HG03064 (cell line): ENCODE measurements around the gene PHF13.
"Not testable (repeated sequence)": the region's sequence is repeated elsewhere in the genome, so short reads cannot be mapped to it uniquely, and the experiment has no call there.

Experiments used
- ATAC-seq: cut with Tn5 transposase; IDR thresholded peaks from one replicate; pipeline ENCODE4 v1.9.1; 2021; ENCODE audit warnings: low read depth; ENCODE audit not compliant: unreplicated experiment

The PHF13 gene

DNA sequence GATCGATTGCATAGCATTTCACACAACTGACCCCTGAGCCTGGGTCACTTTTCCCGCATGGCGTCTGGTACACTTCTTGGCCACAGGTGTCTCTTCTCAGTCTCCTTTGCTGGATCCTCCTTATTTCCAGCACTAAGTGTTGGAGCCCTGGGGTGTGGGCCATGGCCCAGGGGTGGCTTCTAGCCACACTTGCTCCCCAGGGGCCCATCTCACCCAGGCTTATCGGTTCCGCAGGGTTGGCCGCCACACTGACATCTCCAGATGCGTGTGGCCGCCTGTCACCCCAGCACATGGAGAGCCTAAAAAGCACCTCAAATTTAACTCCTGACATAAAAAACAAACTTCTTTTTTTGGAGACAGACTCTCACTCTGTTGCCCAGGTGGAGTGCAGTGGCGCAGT, 13.5 kb downstream of the PHF13 start:
- no peak for ATAC-seq

DNA sequence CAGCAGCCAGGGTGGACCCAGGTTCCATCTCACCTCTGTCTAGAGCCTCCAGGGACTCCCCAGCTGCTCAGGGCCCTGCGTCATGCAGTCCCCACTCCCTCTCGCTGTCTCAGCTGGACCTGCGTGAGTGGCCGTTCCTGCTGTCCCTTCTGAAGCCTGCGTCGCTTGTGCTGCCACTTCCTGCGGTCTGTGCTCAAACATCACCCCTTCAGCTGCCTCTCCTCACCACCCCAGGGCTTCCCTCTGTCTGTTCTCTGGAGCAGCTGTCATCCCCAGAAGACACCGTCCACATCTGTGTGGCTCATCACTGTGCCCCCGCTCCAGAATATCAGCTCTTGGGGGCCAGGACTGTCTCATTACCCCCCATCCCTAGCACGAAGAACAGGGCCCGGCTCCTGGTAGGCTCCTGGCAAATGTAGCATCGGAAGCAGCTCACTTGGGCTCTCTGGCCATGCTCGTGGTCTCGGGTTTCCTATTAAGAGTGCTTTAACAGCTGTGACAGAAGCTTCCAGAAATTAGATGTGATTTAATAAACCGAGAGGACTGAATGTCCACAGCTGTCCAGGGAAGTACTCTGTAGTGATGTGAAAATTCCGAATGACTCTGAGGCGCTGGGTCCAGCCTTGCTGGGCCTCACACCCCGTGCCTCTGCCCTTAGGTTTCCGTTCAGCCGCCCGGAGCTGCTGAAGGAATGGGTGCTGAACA, 14.5 kb downstream of the PHF13 start:
- ATAC-seq: no peak

DNA sequence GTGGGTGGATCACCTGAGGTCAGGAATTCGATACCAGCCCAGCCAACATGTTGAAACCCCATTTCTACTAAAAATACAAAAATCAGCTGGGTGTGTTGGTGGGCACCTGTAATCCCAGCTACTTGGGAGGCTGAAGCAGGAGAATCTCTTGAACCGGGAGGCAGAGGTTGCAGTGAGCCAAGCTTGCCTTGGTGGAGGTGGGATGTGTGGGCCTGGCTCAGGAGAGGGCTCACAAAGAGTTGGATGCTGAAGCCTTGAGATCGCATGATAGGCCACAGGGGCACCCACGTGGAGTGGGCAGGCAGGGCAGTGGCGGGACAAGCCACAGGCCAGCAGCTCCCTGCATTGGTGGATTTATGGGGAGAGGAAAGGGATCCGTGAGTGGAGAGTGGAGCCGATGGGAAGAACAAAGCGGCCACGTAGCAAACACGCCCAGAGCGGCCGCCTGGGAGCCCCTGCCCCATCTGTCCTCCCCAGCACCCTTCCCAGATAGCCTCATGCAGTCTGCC, 15.5 kb downstream of the PHF13 start:
- ATAC-seq: no peak

DNA sequence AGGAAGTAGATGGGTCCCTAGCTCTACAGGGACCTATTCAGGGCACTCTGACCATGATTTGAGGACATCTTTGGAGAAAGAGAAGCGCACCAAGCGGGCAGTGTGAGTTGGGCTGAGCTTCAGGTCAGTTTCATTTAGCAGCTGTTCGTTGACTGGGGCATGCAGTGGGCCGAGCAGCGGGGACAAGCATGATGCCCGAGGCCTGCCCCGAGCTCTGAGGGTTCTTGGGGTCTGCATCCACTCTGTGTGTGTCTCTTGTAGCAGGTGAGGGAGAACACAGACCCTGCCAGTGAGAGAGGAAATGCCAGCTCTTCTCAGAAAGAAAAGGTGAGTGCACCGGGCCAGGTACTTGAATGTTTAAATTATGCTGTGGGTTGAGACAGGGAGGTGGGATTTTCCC, 16.5 kb downstream of the PHF13 start:
- no peak for ATAC-seq

DNA sequence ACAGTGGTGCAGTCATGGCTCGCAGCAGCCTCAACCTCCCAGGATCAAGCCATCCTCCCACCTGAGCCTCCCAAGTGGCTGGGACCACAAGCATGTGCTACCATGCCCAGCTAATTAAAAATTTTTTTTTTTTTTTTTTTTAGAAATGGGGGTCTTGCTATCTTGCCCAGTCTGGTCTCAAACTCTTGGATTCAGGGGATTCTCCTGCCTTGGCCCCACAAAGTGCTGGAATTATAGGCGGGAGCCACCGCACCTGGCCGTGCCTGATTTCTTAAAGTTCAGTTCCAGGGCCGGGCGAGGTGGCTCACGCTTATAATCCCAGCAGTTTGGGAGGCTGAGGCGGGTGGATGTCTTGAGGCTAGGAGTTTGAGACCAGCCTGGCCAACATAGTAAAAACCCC, 17.5 kb downstream of the PHF13 start:
- no peak for ATAC-seq

DNA sequence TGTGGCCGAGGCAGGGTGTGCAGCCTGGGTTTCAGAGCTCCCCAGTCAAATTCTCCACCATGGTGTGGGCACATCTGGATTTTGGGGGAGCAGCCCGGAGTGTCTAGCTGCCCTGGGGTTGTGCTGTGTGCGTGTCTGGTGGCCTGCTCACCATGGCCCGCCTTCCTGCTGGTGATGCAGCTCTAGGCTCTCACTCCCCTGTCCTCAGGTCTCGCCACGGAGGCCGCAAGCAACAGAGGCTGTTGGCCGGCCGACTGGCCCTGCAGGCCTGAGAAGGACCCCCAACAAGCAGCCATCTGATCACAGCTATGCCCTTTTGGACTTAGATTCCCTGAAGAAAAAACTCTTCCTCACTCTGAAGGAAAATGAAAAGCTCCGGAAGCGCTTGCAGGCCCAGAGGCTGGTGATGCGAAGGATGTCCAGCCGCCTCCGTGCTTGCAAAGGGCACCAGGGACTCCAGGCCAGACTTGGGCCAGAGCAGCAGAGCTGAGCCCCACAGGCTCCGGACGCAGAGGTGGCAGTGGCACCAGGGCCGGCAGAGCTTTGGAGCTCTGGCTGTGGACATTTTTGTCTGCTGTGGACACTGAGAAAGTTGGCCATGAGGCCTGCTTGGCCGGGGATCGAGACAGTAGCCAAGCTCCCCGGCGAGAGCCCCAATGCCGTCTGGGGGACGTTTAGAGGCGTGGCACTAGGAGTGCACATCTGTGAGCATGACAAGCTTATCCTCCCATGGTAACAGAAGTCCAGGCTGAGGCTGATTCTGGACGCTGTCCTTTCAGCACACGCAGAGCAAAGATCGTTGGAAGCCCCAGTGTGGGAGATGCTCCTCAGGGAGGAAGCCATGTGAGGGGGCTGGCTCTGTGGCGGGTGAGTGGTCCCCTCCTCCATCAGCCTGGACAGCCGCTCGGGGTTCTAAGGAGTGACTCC, 19.3 kb downstream of the PHF13 start:
- ATAC-seq: no peak

DNA sequence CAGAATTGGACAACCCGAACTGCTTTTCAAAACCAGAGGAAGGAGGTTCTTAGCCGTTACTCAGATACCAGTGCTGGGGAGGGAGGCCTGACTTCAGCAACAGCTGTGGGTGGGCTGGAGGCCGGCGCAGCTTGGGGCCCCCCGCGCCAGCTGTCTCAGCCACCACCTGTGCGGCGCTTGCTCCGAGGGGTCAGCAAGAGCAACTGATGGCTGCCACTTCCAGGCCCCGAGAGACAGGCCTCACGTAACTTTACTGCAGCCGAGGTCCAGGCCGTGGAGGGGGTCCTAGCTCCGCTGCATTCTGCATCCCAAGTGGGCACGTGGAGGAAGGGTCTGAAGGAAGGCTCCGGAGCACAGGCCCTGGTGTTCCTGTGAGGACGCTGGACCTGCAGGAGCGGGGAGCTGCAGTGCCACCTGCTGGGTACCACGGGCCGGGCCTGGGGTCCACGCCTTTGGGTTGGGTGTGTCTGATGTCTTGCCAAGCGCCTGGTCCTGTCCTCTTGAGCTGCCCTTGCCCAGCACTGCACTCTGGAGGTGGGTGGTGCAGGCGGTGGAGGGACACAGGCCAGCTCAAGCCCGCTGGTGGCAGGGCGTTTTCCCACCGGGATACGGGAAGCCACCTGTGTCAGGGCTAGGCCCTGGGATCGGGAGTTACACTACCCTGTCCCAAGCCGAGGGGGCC, 21.0 kb downstream of the PHF13 start:
- no peak for ATAC-seq

DNA sequence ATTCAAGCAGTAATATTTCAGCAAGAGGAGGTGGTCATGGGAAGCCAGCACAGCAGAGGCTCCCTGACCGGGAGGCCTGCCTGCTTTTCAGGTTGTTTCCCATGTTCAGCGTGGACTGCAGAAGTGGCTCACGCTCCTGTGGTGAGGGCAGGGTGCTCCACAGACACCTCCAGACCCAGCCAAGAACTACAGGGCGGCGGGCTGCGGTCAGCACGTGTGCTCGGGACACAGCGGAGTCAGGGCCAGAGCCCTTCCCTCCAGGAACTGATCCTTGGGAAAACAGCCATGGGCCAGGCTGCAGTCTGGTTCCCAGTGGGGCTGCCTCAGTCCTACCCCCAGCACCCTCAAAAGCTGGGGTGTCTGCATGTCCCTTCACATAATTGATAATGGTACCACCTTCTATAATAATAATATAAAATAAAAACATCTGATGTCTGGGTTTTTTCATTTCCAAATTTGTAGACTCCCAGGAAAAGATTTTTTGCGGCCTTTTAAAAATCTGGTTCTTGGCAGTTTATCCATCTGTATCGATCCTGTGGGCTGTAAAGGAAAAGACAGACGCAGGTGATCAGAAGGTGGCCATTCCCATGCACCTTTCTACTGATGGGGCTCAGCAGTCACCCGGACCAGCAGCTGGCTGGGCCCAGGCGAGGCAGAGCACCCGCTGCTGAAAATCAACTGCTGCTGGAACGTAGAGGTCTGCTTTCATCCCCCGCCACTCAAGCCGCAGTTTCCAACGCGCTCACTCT, 21.8 kb downstream of the PHF13 start:
- ATAC-seq: no peak

DNA sequence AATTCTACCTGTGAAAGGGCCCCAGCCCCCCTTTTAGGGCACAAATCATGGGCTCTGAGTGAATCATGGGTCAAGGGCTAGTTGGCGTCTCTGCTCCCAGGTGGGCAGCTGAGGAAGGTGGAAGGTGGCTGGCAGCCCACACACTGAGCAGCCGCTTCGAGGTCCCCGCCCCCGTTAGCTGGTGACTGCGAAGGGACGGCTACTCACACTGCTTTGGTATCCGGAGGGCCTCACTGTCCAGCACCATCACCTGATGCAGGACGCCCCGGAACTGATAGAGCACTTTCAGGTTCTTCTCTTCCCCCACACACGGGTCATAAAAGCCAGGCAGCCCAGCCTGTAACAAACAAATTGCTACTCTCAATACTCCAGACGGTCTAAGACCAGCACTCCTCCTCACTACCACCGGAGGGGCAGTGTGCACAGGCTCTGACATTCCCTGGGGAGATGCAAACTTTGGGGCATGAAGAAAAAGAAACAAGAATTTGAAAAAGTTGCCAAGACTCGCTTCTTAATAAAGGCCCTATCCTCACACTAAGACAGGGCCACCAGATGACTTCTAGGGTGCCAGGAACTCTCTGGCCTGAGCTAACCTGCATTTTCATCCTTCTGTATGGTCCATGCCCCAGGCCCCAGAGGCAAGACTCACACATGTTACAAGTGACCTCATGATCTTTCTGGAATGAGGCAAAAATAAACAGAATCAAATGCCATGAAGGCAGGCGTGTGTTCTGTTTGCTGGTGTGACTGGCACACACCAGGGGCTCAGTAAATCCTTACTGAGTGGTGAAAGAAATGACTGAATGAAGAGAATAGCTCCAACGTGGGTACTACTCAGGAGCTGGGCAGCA, 22.6 kb downstream of the PHF13 start:
- ATAC-seq: no peak

DNA sequence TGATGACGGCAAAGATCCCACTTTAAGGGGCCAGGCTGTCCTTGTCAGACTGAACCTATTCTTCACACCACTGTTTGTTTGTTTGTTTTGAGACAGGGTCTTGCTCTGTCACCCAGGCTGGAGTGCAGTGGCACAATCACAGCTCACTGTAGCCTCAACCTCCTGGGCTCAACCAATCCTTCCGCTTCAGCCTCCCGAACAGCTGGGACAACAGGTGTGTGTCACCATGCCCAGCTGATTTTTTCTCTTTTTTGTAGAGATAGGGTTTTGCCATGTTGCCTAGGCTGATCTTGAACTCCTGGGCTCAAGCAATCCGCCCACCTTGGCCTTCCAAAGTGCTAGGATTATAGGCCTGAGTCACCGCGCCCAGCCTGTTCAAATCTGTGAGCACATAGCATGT, 23.2 kb downstream of the PHF13 start:
- ATAC-seq: not testable (repeated sequence)

DNA sequence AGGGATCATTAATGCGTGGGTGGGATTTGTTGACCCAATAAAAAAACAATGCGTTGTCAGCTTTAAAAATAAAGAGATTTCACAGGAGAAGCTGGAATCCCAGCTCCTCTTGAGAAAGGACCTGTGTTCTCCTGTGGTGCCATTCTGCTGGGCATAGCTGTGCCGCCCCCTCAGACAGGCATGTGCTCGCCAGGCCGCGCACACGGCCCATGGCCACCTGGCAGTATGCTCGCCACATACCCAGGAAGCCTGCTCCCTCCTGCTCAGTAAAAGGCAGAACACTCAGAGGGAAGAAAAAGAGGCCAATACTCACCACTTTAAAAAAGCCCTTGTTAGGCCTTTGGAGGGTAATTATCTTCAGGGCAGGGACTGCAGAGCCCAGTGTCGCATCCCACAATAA, 24.2 kb downstream of the PHF13 start:
- no peak for ATAC-seq

DNA sequence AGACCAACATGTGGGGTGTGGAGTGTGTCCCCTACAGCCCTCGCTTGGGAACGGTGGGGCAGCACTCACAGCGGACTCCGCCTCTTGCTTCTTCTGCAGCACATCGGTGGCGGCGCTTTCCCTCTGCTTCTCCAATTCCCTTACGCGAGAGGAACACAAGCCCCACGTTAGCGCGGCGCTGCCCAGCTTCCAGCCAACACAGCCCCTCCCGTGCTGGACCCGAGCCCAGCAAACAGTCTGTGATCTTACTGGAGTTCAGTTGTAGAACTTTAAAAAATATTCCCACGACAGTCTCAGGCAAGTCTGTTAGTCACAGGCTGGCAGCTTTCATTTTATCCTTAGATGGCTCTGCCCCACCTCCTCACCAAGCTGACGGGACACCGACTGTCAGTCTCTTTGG, 24.7 kb downstream of the PHF13 start:
- no peak for ATAC-seq

DNA sequence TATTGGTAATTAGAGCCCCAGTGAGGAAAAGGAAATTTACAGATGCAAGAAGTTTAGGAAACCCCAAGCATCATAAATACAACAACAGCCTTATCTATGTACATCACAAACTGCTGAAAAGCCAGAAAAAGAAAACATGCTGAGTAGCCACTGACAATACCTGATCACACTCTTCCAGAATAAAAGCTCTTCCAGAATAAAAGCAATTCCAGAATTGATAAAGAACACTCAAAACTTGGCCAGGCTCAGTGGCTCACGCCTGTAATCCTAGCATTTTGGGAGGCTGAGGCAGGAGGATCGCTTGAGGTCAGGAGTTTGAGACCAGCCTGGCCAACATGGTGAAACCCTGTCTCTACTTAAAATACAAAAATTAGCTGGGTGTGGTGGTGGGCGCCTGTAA, 27.3 kb downstream of the PHF13 start:
- not testable (repeated sequence) for ATAC-seq

DNA sequence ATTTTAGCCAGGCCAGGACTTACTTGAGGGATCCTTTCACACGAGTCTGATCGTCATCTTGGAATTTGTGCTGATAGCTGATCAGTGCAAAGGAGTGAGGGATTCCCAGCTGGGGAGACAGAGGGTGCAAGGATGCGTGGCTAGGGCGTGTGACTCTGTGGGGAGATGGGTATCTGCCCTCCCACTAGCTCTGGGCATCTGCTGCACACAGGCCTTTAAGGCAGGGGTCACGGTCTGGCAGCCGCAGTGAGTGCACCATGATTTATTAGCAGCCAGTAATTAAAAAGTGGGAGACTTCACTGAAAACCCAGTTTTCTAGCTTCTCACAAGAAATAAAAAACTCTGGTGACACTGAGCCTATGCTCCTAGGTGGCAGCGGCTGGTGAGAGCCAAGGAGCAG, 31.5 kb downstream of the PHF13 start:
- no peak for ATAC-seq

DNA sequence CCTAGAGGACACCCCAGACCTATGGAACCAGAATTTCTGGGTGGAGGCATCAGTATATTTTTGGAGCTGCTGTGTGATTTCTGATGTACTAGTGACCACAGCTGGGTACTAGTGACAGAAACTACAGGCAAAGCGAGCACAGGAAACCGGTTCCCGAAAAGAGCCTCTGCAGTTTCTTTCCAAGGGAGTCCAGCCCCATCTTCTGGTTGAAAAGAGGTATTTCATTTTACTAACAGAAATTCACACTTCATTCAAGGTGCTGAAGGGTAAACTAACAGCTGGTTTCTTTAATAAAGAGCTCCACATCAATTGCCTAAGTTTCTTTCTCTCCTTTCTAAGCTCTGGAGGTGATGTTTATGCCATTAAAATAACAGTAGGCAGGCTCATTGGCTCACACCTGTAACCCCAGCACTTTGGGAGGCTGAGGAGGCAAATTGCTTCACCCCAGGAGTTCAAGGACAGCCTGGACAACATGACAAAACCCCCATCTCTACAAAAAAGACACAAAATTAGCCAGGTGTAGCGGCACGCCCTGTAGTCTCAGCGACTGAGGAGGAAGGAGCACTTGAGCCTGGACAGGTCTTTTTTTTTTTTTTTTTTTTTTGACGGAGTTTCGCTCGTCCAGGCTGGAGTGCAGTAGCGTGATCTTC, 33.1 kb downstream of the PHF13 start:
- ATAC-seq: no peak

DNA sequence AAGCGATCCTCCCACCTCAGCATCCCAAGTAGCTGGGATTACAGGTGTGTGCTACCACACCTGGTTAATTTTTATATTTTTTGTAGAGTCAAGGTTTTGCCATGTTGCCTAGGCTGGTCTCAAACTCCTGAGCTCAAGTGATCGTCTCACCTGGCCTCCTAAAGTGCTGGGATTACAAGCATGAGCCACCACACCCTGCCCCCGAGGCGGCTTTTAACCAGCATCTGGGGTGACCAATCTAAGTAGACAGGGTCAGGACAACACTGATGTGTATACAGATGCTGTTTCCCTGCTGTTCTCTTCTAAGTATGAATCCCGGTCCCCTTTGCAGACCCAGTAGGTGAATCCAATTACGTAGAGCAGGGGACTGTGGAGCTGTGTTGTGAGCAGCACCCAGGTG, 35.0 kb downstream of the PHF13 start:
- ATAC-seq: no peak

DNA sequence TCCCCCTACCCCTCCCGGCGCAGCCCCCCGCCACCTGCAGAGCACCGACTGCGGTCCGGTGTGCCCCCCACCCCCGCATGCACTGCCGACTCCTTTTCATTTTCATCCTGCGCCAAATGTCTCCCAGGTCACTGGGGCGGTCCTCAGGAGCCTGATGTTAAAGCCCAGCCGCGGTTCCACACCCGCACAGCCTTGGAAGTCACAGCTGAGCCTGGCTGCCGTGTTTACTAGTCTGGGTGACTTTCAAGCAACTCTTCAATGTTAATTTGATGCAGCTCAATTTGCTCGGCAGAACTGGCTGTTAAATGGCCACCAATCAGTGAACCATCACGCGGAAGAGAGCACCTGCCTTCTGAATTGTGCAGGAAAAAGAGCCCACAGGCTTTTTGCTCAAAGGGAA, 38.4 kb downstream of the PHF13 start:
- no peak for ATAC-seq

DNA sequence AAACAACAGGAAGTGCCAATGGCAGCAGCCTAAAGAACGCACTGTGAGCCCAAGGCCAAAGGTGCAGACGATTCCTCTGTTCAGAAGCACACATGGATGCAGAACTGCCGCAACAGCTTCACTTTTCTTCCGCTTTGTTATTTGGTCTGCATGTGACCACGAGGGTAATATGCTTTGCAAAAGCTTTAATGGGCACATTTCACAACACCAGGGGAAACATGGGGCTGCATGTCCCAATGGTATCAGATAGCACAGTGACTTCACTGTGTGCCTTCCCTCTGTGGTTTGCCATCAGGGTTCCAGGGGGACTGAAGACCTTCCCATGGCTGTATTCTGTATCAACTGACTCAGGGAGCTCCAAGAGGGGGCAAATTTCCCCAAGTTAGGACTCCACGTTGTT, 39.5 kb downstream of the PHF13 start:
- no peak for ATAC-seq
